LHCN-M2 (cell line): Measurements from ENCODE around the gene ARSB. TPM values are rescaled to one million over a fixed set of nuclear protein-coding genes. Genes with fewer than 3 reads are reported as not detected.
A peak's percentile ranks its signal among the peaks of the same experiment; 100 is the strongest.
"Not testable (repeated sequence)": the region's sequence is repeated elsewhere in the genome, so short reads cannot be mapped to it uniquely, and the experiment has no call there.

ENCODE experiments used
- DNase-seq: peaks from one replicate; pipeline ENCODE4 v3.0.0-alpha.2; 2012; ENCODE audit warnings: low read depth
- total RNA-seq: library from RNA; depleted of rRNA; stranded (reverse); fragments of >200 nt; gene quantifications from 2 replicates; pipeline ENCODE4 v1.2.3, GENCODE V29; 2014

ARSB gene
- total RNA-seq, 1 experiment from 2014 or later = 27.3 TPM

GRCh38 chr5:78953092-78953800 lies 31.9 kb downstream of the ARSB start:
- peak; percentile 84 for DNase-seq

DNA sequence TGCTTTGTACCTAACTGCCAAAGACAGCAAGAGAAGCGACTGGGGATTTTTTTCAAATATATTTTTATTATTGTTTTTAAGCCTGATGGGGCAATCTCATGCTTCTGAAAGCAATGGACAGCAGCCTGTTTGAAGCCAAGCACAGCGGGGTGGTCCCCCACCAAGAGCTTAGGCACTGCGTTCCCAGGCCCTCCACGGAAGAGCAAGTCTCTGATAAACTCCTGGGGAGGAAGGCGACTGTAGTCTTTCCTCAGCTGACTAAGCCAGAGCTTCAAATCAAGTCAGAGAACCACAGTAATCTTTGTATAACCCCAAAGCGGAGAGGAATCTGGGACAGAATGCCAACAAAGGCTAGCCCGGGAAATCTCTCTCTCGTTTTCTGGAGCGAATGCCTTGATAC lies 54.4 kb downstream of the ARSB start:
- DNase-seq = no peak

DNA sequence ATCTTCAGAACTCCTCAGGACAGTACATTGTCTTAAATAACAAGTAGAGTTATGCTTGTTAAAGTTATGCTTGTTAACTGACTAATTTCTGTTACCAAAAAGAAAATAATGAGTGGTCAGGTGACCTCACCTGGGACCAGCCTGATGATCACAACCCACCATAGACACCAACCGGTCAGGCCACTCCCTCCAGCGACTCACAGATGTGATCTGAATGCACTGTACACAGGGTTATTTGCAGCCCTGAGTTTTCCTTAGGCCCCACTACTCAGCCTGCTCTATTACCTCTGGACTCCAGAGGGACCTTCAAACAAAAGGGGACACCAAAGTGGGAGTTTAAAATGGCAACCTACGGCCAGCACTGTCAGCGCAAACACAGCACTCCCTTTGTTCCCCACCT lies 55.3 kb downstream of the ARSB start:
- DNase-seq = no peak

DNA sequence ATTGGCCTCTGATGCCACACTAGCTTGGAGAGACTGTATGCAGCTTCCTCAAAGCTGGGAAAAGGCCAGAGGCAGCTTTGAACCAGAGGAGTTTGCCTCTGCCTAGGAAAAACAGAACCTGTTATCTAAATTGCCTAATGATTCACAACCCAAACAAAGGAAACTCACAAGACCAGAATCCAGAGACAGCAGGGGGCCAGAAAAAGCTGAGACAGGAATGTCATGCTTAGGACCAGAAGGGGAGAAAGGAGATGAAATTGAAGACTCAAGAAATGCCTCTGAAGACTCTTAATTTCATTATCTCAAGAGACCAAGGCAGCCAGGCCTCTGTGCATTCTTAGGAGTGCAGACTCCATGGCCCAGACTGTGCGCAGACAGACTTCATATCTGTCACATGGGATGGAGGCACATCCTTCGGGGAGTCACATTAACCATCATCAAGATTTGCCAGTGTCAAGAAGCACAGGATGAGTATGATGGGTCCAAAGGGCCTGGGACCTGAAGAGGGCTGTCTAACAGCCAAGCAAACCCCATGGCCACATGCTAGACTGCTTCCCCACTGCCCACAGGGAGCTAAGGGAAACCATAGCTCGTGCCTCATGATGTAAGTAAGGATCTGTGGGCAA lies 57.3 kb downstream of the ARSB start:
- peak; percentile 58 for DNase-seq

- no peak for DNase-seq
These were observed 58.9 kb downstream of the ARSB start for GRCh38 chr5:78926252-78926651.

DNA sequence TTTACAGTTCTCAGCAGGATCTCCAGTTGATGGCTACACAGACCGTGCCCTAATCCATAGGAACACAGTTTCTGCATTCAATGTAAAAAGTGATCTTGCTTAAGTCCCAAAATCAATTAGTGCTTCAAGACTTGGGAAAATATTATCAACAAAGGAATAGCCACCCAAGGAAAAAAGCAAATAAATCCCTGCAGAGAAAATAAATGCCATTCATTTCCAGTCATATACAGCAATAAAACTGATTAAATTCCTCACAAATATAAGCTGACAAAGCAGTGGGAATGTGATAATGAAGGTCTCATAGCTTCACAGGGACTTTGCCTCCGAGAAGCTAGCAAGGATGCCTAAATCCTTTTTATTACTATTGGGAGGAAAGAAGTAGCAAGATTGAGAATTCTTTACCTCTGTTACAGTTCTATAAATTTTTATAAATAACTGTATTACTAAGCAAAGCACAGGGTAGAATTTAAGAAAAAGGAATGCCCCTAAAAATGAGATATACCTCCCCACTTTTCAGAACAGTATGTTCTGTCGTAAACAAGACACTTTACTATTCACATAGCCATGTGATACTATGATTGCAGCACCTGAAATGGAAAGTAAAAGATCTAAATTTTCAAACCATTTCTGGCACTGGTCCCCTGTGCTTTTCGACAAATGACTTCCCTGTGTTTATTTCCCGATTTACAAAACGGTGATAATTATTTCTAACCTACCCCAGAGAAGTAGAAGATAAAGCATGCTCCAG lies 59.8 kb downstream of the ARSB start:
- no peak for DNase-seq

DNA sequence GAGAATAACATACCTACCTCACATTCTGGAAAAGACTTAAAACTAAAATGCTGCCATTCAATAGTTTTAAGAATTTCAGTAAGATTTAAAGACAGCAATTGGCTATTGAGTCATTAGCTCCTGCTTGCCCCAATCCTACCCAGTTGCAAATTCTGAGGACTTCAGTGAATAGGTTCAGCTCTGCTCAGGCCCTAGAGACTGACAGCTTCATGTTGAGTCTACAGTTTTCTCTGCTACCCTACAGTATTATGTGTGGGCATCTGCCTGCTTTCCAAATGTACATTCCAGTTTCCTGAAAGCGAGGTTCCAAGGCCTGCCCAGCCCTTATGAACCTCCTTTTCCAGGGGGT lies 61.5 kb downstream of the ARSB start:
- DNase-seq = no peak

DNA sequence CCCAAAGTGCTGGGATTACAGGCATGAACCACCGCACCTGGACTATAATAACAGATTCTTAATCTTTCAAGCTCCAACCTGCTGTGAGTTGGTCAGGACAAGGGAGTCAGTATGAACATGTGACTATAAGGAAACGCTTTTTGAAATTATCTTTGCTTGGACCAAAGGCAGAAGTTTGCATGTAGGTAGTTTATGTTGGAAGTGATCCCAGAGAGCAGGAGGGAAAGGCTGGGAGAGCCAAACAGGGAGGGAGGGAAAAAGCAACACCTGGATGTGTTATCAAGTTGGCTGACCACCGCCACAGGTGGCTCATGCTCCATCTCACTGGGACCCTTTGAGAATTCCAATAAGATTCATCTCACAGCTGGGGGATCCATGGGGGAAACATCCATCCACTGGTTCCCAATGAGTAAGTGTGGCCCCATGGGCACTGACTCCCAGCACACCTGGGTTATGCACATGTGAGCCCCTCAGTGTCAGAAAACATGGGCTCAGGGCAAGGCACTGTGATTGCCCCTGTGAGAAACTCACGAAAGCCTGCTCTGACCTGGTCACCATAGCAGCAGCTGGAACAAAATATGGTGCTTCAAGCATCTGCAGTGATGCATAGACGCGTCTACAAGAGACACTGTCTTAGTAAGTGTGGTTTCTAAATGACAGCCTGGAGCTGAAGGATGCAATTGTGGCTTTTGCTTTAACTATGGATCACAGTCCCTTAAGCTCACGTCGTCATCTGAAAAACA lies 62.1 kb downstream of the ARSB start:
- no peak for DNase-seq

DNA sequence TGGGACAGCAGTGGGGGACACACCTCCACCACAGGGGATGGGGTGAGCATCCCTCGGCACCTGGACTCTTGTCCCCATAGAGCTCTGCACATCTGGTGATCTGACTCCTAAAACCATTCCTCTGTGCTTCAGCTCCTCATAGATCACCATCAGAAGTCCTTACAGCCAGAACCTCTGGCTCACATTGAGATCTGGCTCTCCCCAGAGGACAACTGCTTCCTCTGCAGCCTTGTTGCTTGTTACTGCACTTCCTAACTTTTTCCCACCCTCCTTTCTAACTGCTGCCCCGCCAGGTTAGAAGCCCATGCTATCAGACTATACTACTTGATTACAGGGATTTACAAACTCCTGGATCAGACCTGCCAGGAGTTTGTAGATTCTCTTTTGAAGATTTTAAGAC lies 64.5 kb downstream of the ARSB start:
- peak; percentile 31 for DNase-seq

DNA sequence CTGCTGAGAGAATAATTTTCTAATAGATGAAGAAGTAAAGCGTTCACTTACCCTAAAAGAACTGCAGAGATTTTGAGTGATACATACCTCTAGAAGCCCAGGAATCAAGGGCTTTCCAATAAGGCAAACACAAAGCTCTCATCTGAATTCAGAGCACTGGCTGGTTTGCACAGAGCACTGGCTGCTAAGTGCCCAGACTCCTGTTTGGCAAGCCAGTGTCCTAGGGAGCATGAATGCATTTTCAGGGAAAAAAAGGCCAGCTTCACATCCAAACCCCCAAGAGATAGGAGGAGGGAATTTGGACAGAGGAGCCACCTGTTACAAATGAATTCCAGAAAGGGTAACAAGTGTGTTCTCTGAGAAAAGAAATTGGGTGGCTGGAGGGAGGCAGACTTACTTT lies 65.3 kb downstream of the ARSB start:
- no peak for DNase-seq

DNA sequence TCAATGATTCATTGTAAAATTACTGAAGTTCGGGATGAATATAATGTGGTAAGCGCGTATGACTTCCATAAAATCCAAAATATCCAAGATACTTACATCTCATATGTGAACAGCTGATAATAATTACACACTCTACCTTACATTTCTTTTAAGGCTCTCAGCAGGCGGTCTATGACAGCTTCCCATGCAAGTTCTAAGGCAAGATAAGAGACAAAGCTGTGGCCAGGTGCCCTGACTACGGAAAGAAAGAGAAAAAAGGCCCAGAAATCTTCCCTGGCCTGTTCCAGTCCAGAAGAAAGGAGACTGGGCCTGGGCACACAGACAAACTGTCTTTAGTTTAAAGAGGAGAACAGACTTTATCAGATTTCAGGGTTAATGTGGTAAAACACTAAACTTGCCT lies 69.1 kb downstream of the ARSB start:
- DNase-seq = no peak

GRCh38 chr5:78915170-78915569 lies 69.9 kb downstream of the ARSB start:
- DNase-seq = no peak

GRCh38 chr5:78912811-78913210 lies 72.3 kb downstream of the ARSB start:
- DNase-seq = no peak

GRCh38 chr5:78912085-78912771 lies 72.9 kb downstream of the ARSB start:
- DNase-seq = no peak

DNA sequence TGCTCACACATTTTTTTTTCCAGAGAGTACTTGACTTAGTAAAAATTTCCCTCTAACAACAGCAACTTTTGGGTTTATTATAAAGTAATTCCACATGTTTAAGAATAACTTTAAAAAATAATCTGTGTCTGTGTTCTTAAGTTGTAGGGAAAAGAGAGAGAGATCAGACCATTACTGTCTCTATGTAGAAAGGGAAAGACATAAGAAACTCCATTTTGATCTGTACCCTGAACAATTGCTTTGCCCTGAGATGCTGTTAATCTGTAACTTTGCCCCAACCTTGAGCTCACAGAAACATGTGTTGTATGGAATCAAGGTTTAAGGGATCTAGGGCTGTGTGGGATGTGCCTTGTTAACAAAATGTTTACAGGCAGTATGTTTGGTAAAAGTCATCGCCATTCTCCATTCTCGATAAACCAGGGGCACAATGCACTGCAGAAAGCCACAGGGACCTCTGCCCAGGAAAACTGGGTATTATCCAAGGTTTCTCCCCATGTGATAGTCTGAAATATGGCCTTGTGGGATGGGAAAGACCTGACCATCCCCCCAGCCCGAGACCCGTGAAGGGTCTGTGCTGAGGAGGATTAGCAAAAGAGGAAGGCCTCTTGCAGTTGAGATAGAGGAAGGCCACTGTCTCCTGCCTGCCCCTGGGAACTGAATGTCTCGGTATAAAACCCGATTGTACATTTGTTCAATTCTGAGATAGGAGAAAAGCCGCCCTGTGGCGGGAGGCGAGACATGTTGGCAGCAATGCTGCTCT lies 75.7 kb downstream of the ARSB start:
- DNase-seq = not testable (repeated sequence)

DNA sequence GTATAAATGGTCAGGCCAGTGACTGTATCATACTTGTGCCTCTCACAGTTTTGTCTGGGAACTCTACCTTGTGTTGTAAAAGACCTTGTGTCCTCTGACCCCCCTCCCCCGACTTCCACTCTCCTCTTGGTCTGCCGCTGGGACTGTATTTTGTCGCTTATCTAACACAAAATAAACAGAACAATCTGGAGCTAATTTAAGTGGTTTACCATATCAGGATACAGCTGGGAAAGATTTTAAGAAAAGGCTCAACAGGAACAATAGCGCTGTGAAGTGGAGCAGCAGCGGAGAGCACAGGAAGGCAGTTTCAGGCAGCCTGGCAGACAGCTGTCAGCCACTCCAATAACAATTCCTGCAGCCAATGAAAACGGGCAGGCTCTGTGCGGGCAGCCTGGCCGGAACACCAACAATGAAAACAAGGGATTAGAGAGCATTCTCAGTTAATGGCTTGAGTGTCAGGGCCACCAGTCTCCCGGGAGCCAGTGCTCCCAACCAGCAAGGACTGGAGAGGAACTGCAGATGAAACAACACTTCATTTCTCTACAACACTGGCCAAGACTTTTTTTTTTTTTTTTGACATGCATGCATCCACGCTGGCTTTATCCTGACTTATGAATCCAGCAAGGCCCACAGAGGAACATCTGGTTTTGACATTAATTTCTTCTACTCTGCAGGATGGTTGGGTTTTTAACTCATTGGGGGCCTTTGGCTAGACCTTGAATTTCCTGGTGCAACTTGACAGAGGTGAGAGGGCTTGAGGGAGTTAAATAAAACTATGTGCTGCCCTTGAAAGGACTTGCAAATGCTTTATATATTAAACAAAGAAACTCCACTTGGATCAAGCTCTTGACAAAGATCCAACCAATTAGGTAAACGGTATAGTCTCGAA lies 76.7 kb downstream of the ARSB start:
- DNase-seq = peak; percentile 87

DNA sequence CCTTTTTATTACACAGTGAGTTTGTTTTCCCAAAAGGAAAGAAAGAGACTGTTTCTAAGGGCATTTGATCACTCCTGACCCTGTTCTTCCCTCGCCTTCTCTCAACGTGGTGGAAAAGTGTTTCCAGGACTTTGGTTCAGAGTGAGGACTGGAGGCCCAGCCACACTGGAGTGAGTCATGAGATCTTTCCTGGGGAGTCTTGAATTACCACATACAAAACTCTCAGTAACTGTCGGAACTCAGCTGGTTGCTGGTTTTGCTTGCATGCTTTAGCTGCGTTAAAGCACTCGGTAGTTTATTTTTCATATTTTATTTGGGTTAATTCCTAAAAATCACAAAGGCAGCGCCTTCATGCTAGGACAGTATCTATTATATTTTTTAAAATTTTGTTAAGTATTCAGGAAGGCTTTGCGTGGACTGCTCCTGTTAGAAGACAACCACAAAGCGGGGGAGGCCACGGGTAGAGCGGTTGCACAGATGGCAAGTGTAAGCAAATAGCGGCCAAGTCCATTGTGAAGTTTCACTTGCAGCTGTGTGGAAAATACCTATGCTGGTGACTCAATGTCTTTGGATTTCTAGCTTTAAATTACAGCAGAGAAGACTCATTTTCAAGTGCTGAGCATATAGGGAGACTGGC lies 77.7 kb downstream of the ARSB start:
- DNase-seq = peak; percentile 93

DNA sequence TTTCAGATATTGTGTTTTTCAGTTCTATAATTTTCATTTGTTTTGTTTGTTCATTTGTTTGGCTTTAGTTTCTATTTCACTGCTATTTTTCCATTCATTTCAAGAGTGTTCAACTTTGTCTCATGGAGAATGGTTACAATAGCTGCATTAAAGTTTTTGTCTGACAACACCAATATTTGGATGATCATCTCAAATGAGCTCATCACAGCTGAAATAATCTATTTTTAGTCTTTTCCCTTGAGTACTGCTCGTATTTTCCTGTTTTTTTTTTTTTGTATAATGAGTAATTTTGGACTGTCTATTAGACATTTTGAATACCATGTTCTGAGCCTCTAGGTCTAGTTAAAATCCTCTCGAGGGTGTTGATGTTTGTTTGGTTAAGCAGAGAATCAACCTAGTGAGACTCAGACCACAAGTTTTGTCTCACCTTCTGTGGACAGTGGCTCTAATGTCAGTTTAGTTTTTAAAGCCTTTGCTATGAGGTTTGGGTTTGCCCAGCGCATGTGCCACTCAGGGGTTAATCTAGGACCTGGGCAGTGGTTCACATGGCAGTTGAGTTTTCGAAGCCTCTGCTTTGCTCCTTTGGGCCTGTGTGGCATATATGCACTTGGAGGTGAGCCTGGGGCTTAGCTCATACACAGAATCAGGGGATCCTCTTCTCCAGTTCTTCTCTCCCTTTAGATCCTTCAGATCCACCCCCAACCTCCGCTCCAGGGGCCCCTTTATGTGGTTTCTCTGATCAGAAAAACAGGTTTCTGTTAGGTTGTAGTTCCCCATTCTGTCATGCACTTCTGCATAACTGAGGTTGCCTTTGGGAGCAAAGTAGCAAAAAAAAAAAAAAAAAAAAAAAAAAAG lies 79.8 kb downstream of the ARSB start:
- peak; percentile 60 for DNase-seq
